ENCODE data around the gene BCAR3.

BCAR3 gene

GRCh38 chr1:93638307-93638847, 43.3 kb downstream of the BCAR3 start:
- no peak for DNase-seq (ENCODE audit: low read depth)

DNA sequence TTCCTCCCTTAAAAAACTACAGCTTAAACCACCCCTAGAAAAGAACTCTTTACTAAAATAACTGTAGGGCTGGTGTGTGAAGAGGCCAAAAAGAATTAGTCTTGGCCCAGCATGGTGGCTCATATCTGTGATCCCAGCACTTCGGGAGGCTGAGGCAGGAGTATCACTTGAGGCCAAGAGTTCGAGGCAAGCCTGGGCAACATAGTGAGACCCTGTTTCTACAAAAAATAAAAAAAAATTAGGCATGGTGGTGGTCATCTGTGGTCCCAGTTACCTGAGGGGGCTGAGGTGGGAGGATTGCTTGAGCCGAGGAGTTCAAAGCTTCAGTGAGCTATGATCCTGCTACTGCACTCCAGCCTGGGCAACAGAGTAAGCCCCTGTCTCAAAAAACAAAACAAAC, 44.9 kb downstream of the BCAR3 start:
- DNase-seq (ENCODE audit: low read depth), result no peak

DNA sequence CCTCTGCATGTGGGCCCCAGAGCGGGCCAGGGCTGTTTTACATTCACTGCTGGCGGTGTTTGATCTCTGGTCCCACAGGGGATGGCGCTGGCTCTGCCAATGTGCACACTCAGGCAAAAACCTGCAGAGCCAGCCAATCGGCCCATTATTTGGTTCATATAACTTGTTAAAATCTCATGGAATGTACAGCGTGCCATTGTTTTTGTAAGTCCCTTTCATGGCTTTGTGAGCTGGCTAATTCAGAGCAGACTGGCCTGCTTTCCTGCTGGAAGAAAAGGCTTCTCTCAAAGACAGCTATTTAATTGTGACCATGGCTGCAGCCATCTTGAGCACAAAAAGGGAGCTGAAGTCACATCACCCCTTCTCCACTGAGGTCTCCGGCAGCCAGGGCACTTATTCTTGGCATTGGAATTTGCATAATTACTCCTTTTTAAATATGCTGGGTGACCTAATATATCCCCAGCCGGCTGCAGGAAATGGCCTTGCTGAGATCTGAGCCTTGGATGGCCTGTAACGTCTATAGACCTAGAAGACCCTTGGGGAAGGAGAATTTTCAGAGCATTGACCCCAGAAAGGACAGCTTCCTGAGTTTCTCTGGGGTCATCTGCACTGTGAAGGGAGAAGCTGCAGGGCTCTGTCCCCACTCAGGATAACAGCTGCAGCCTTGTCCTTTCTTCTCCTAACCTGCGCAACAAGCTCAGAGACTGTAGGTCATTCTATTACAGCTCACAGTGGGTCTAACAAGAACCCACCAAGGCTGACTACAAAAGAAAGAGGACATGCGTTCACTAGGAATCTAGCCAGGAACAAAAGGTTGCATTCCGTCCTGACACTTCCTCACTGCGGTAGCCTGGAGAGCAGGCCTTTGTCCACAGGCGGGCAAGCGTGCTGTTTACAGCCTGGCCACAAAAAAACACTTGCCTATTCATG, 45.8 kb downstream of the BCAR3 start:
- DNase-seq (ENCODE audit: low read depth), result no peak

GRCh38 chr1:93633313-93633712, 48.3 kb downstream of the BCAR3 start:
- no peak for DNase-seq (ENCODE audit: low read depth)

DNA sequence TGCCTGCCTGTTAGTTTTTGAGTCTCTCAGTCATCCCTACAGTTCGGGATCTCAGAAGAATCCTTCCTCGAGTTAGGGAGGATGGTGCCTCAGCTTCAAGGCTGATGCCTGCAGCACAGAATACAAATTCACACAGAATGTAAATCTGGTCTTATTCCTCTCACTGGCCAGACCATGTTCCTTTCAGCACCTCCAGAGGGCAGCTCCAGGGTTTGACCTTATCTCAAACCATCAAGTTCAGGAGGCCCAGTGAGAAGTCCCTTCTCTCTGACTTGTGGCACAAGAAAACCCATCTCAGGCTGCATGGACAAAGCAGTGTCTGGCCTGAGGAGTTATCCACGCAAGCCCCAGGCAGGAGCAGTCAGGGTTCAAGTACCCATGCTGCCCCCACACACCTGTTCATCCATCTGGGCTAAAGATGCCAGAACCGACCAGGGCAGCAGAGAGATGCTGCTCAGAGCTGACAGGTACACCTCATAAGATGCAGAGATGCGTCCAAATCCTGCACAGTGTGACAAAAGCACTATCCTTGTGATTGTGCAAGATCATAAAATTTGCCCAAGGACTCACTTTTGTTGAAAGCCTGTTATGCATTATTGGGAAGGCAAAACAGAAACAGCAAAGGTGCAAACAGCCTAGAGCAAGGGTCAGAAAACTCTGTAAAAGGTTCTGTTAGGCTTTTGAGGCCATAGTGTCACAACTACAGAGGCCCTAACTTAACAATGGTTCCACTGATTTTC, 49.8 kb downstream of the BCAR3 start:
- DNase-seq (ENCODE audit: low read depth), result no peak

- no peak for DNase-seq (ENCODE audit: low read depth)
Measured at GRCh38 chr1:93630168-93630567, 51.5 kb downstream of the BCAR3 start.

DNA sequence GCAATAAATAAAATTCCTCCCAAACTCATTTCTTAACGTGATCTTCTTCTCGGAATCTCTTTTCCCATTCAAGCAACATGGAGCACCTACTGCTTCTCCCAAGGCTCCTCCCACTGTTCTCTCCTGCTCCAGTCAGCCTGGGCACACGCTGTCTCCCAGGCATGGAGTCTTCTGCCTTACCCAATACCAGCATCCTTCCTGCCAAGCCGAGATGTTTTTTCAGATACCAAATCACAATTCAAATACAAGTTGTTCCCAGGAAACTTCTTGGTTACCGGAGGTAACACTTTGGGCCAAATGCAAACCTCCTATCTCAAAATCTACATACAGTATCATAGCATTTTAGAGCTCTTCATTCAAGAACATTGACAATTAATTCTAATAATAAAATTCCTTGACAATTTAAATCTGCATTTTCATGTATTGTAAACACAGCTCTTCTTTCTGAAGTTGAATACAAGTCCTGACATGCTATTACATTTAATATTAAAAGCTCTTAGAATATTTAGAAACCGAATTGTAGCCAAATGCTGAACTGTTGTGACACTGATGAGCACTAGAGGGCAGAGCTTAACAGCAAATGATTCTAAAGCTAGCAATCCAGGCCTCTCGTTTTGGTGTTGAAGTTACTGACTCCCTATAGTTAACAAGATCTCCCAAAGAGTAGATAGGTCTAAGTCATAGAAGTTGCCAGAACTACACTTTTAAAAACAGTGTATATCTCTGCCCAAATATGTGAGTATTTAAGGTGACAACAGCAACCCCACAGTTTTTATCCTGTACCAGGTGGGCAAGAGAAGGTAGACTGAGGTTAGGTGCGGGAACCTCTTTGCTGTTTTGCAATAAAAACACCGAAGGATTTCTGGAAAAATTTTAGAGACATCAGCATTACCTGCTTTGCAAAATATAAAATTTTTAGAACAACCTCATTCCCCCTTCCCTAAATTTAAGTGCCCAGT, 52.3 kb downstream of the BCAR3 start:
- DNase-seq (ENCODE audit: low read depth), result no peak

DNA sequence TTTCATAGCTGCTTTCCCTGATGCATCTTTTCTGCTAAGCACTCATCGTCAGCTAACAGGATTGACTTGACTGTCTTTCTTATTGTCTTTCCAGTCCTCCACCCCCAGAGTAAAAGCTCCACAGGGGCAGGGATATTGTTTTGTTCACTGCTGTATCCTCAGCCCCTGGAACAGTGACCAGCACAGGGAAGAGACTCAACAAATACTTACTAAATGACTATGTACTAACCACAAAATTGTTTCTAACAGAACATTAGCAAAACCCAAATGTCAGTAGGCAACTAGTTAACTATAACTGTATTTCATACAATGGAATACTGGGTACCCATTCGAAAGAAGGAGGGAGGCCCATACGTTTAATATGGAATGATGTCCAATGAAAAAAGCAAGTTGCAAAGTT, 53.0 kb downstream of the BCAR3 start:
- no peak for DNase-seq (ENCODE audit: low read depth)

- DNase-seq (ENCODE audit: low read depth), result no peak
Measured at GRCh38 chr1:93625582-93626327, 55.9 kb downstream of the BCAR3 start.

DNA sequence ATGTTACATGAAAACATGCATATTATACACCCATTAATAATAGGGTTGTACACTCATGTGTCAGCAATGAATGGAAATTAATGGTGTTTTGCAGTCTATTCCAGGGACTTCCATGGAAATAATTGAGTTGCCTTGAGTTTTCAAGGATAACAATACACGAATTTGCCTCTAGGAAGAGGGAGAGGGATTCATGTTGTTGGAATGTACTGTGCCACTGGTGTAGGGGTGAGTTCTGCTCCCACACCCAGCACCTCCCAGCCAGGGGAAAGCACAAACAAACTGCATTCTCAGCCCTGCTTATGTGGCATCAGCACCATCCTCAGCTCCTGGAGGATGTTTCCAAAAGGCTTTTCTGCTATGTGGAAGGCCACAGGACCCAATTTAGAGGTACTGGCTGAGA, 57.8 kb downstream of the BCAR3 start:
- DNase-seq (ENCODE audit: low read depth), result no peak

DNA sequence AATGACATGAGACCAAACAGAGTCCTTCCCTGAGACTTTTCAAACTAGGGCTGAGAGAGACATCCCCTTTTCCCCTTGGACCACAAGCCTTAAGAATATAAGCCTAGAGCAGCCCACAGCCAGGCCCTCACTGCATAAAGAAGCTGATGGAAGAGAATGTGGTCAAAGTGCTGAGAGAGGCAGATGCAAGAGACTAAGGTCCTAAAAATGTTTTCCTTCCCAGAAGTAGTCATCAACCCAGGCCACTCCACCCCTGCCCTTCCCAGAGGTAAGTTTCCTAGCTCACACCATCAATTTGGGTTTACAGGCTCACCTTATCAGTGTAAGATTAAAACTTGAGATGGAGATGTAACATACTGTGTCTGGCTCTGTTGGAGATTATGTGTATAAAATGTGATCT, 58.2 kb downstream of the BCAR3 start:
- DNase-seq (ENCODE audit: low read depth), result no peak

- DNase-seq (ENCODE audit: low read depth), result no peak
Measured at GRCh38 chr1:93621246-93621645, 60.4 kb downstream of the BCAR3 start.

- DNase-seq (ENCODE audit: low read depth), result no peak
Measured at GRCh38 chr1:93620841-93621210, 60.8 kb downstream of the BCAR3 start.

GRCh38 chr1:93620172-93620840, 61.3 kb downstream of the BCAR3 start:
- no peak for DNase-seq (ENCODE audit: low read depth)

DNA sequence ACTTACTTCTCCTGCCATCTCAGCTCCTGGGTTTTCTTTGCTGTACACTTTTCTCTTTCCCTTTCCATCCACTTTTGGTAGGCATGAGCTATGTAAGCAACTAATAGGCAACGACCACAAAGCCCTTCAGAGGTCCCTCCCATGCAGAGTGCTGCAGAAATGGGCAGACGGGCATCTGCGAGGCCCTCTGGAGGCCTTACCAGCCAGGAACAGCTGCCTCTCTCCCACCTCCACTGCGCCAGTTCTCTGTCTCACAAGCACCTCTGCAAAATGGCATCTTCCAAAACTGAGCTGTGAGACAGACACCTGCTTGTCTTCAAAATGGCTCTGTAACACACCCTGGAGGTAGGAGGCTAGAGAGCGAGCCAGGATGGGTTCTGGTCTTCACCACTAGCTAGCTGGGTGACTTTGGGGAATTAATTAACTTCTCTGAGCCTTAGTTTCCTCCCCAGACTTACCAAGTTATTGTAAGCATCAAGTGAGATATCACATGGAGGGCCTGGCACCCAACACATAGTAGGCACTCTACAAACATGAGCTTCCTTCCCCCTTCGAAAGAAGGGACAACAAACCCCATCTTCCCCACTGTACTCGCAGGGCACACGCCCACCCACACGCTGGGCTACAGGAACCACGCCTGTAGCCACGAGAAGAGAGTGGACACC, 62.0 kb downstream of the BCAR3 start:
- DNase-seq (ENCODE audit: low read depth), result no peak

DNA sequence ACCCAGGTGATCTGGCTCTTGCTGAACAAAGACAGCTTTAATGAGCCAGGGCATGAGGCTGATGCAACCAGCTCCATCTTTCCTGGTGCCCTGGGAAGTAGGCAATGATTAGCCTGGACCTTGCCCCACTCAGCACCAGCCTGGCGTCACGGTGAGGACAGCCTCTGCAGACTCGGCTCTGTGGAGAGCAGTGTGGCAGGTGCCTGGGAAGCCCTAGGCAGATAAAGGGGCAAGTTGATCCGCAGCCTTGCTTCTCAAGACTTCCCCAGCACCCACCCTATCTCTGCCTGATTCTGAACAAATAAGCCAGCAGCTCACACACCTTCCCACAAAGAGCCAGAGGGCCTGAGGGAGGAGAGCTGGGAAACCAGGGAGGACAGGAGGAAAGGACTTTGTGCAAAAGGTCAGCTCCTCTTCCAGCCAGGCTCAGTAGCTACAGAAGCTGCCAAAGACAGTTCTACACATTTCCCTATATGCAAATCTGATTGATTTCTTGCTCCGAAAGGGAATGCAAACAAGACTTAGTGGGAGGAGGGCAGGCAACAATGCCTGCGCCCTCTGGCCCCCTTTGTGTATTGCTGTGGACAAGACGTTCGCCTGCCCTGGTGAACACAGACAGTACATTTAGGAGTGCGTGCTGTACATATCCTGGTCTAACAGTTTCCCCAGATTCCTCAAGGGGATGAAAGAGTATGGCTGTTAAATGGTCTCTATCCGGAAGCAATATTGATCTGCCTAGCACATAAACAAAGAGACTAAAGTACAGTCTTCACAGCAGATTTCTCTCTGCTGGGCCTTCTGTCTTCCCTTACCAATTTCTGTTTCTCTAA, 63.8 kb downstream of the BCAR3 start:
- DNase-seq (ENCODE audit: low read depth), result no peak

GRCh38 chr1:93616996-93617669, 64.5 kb downstream of the BCAR3 start:
- no peak for DNase-seq (ENCODE audit: low read depth)

DNA sequence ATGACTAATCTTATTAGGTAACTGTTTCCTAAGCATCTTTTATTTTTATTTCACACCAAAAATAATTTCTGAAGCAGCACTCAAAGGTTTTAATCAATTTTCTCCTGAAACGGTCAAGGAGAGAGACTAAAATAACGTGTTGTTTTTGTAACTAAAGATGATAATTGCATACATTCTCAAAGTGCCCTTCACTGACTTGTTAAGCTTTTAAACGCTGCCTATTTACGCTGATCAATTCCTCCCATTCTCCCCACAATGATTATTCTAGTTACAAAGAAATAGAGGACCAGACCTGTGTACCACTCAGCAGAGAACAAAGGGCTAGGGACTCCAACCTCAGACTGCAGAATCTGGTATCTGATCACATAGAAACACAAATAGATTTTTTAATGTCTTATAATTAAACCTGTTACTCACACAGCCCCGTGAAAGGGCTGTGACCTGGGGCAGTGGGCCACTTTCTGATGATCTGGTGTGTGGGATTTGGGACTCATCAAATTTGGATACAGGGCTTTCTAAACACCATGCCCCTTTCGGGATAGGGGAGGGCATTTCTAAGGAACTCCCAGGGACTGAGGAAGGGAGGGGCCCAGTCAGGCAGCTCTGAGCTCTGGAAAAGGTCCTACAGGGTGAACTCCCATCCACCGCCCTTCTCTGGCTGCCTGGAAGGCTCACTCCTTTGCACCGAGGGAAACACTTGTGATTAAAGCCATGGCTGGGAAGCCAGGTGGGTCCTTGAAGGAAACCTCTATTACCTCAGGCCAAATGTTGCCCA, 65.2 kb downstream of the BCAR3 start:
- no peak for DNase-seq (ENCODE audit: low read depth)
